ENCODE results near the gene SAMD14.

DNA sequence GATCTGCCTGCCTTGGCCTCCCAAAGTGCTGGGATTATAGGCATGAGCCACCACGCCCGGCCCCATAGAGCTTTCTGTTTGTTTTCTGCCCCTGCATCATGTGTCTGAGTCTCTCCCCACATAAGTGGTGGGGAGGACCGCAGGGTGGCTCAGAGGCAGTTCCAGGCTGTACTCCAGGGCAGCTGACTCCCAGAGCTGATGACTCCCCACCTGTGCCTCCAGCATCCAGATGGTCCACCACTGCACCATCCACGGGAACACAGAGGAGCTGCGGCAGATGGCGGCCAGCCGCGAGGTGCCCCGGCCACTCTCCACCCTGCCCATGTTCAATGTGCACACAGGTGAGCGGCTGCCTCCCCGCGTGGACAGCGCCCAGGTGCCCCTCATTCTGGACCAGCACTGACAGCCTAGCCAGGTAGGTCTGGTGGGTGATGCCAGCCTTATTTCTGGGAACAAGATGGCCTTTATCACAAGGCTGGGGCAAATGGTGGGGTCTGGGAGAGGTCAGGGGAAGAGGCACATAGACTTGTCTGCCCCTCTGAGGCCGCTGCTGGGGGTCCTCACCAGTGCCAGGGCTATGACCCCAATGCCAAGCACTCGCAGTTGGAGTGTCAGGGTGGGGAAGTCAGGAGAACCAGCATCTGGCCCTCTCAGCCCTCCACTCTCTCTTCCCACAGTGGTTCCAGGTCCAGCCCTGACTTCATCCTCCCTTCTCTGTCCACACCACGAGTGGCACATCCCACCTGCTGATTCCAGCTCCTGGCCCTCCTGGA lies 45.3 kb upstream of the SAMD14 start:
- TF ChIP-seq, protein P1, sequence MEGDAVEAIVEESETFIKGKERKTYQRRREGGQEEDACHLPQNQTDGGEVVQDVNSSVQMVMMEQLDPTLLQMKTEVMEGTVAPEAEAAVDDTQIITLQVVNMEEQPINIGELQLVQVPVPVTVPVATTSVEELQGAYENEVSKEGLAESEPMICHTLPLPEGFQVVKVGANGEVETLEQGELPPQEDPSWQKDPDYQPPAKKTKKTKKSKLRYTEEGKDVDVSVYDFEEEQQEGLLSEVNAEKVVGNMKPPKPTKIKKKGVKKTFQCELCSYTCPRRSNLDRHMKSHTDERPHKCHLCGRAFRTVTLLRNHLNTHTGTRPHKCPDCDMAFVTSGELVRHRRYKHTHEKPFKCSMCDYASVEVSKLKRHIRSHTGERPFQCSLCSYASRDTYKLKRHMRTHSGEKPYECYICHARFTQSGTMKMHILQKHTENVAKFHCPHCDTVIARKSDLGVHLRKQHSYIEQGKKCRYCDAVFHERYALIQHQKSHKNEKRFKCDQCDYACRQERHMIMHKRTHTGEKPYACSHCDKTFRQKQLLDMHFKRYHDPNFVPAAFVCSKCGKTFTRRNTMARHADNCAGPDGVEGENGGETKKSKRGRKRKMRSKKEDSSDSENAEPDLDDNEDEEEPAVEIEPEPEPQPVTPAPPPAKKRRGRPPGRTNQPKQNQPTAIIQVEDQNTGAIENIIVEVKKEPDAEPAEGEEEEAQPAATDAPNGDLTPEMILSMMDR (IDR thresholded peaks at IDR 0.05): no peak
- TF ChIP-seq POLR2A (IDR thresholded peaks at IDR 0.05): no peak

Data from heart left ventricle (tissue), 13 donors.